Panc1 (cell line): ENCODE measurements around the gene GATA6.

Experiments used
- POLR2AphosphoS5 ChIP-seq: IDR thresholded peaks from 2 replicates; pipeline ENCODE4 v1.6.1; 2012; ENCODE audit warnings: mild to moderate bottlenecking, low read depth, low read length, moderate library complexity
- SIN3A ChIP-seq: IDR thresholded peaks from 2 replicates; pipeline ENCODE4 v1.6.1; 2012; ENCODE audit warnings: low read depth, mild to moderate bottlenecking, low read length, moderate library complexity, borderline replicate concordance; ENCODE audit not compliant: insufficient read depth
- TCF7L2 ChIP-seq: IDR thresholded peaks from 2 replicates; pipeline ENCODE4 v1.6.1; 2011; ENCODE audit warnings: mild to moderate bottlenecking, low read depth, low read length, inconsistent platforms
- TF ChIP-seq, protein P1 (sequence below): fragments of 450-650 bp; IDR thresholded peaks from 2 replicates; pipeline ENCODE4 v1.5.1; 2017; ENCODE audit warnings: mild to moderate bottlenecking
- TF ChIP-seq, protein P2 (sequence below), 2 experiments: IDR thresholded peaks; 2 replicates each; pipeline ENCODE4 v1.6.1; 2011 to 2012; ENCODE audit warnings: low read depth in 2 of 2, control low read depth in 1 of 2, low read length in 1 of 2, mild to moderate bottlenecking in 1 of 2, moderate library complexity in 1 of 2; ENCODE audit not compliant: insufficient read depth in 1 of 2

DNA sequence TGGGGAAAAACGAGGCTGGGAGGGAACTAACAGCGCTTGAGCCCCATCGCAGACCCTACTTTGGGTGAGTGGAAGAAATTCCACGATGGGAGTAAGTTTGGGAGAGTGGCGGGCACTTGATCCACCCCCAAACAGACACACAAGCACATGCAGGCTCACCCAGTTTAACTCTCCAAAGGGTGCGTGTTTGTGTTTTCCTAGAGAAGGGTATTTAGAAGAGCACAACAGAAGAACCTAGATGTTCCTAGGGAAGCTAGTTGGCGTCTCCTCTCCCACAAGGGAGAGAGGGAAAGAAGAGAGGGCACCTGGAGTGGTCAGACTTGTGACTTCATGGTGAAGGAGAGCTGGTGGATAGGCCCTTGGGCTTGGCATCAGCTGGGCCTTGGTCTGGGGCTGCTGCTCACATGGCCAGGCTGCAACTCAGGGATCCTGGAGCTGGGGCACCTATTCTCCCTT, 3.2 kb downstream of the GATA6 start:
- TF ChIP-seq, protein P1, sequence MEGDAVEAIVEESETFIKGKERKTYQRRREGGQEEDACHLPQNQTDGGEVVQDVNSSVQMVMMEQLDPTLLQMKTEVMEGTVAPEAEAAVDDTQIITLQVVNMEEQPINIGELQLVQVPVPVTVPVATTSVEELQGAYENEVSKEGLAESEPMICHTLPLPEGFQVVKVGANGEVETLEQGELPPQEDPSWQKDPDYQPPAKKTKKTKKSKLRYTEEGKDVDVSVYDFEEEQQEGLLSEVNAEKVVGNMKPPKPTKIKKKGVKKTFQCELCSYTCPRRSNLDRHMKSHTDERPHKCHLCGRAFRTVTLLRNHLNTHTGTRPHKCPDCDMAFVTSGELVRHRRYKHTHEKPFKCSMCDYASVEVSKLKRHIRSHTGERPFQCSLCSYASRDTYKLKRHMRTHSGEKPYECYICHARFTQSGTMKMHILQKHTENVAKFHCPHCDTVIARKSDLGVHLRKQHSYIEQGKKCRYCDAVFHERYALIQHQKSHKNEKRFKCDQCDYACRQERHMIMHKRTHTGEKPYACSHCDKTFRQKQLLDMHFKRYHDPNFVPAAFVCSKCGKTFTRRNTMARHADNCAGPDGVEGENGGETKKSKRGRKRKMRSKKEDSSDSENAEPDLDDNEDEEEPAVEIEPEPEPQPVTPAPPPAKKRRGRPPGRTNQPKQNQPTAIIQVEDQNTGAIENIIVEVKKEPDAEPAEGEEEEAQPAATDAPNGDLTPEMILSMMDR = no peak
- TF ChIP-seq POLR2AphosphoS5 = no peak
- TF ChIP-seq, protein P2, sequence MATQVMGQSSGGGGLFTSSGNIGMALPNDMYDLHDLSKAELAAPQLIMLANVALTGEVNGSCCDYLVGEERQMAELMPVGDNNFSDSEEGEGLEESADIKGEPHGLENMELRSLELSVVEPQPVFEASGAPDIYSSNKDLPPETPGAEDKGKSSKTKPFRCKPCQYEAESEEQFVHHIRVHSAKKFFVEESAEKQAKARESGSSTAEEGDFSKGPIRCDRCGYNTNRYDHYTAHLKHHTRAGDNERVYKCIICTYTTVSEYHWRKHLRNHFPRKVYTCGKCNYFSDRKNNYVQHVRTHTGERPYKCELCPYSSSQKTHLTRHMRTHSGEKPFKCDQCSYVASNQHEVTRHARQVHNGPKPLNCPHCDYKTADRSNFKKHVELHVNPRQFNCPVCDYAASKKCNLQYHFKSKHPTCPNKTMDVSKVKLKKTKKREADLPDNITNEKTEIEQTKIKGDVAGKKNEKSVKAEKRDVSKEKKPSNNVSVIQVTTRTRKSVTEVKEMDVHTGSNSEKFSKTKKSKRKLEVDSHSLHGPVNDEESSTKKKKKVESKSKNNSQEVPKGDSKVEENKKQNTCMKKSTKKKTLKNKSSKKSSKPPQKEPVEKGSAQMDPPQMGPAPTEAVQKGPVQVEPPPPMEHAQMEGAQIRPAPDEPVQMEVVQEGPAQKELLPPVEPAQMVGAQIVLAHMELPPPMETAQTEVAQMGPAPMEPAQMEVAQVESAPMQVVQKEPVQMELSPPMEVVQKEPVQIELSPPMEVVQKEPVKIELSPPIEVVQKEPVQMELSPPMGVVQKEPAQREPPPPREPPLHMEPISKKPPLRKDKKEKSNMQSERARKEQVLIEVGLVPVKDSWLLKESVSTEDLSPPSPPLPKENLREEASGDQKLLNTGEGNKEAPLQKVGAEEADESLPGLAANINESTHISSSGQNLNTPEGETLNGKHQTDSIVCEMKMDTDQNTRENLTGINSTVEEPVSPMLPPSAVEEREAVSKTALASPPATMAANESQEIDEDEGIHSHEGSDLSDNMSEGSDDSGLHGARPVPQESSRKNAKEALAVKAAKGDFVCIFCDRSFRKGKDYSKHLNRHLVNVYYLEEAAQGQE (IDR thresholded peaks at IDR 0.05; ENCODE audit: insufficient read depth in 1 of 2, low read depth in 2 of 2, low read length in 1 of 2) = no peak
- no peak for TF ChIP-seq TCF7L2
- TF ChIP-seq SIN3A = no peak
